Ishikawa (cell line): Measurements from ENCODE around the gene PSPC1.

Source experiments
- CREB1 ChIP-seq: IDR thresholded peaks from 2 replicates; pipeline ENCODE4 v1.6.1; 2012; ENCODE audit warnings: low read depth
- TAF1 ChIP-seq: IDR thresholded peaks from 2 replicates; pipeline ENCODE4 v1.6.1; 2012; ENCODE audit warnings: low read depth, mild to moderate bottlenecking
- USF1 ChIP-seq: IDR thresholded peaks from 2 replicates; pipeline ENCODE4 v1.6.1; 2012
- TF ChIP-seq, protein P1 (sequence below): IDR thresholded peaks from 2 replicates; pipeline ENCODE4 v1.6.1; 2012
- TF ChIP-seq, protein P2 (sequence below): IDR thresholded peaks from 2 replicates; pipeline ENCODE4 v1.6.1; 2012; ENCODE audit warnings: low read depth, mild to moderate bottlenecking

GRCh38 chr13:19794631-19795030 lies 11.9 kb upstream of the PSPC1 start:
- TF ChIP-seq TAF1 (no peak), USF1 (no peak), CREB1 (no peak)
- TF ChIP-seq, protein P1, sequence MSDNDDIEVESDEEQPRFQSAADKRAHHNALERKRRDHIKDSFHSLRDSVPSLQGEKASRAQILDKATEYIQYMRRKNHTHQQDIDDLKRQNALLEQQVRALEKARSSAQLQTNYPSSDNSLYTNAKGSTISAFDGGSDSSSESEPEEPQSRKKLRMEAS, result peak; percentile 21; the same call in 1 of the 2 replicates
- TF ChIP-seq, protein P2, sequence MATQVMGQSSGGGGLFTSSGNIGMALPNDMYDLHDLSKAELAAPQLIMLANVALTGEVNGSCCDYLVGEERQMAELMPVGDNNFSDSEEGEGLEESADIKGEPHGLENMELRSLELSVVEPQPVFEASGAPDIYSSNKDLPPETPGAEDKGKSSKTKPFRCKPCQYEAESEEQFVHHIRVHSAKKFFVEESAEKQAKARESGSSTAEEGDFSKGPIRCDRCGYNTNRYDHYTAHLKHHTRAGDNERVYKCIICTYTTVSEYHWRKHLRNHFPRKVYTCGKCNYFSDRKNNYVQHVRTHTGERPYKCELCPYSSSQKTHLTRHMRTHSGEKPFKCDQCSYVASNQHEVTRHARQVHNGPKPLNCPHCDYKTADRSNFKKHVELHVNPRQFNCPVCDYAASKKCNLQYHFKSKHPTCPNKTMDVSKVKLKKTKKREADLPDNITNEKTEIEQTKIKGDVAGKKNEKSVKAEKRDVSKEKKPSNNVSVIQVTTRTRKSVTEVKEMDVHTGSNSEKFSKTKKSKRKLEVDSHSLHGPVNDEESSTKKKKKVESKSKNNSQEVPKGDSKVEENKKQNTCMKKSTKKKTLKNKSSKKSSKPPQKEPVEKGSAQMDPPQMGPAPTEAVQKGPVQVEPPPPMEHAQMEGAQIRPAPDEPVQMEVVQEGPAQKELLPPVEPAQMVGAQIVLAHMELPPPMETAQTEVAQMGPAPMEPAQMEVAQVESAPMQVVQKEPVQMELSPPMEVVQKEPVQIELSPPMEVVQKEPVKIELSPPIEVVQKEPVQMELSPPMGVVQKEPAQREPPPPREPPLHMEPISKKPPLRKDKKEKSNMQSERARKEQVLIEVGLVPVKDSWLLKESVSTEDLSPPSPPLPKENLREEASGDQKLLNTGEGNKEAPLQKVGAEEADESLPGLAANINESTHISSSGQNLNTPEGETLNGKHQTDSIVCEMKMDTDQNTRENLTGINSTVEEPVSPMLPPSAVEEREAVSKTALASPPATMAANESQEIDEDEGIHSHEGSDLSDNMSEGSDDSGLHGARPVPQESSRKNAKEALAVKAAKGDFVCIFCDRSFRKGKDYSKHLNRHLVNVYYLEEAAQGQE, result no peak
